ENCODE measurements around the gene KRT39.

- TF ChIP-seq, protein P1, sequence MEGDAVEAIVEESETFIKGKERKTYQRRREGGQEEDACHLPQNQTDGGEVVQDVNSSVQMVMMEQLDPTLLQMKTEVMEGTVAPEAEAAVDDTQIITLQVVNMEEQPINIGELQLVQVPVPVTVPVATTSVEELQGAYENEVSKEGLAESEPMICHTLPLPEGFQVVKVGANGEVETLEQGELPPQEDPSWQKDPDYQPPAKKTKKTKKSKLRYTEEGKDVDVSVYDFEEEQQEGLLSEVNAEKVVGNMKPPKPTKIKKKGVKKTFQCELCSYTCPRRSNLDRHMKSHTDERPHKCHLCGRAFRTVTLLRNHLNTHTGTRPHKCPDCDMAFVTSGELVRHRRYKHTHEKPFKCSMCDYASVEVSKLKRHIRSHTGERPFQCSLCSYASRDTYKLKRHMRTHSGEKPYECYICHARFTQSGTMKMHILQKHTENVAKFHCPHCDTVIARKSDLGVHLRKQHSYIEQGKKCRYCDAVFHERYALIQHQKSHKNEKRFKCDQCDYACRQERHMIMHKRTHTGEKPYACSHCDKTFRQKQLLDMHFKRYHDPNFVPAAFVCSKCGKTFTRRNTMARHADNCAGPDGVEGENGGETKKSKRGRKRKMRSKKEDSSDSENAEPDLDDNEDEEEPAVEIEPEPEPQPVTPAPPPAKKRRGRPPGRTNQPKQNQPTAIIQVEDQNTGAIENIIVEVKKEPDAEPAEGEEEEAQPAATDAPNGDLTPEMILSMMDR (IDR thresholded peaks at IDR 0.05): no peak
- no peak for TF ChIP-seq POLR2A (IDR thresholded peaks at IDR 0.05)
Observed at GRCh38 chr17:40931311-40931710, 35.4 kb downstream of the KRT39 start.

All from body of pancreas (tissue), 4 donors.